Ammon's horn (tissue), 1 donor: ENCODE measurements around the gene RASD2.

Source experiments
- DNase-seq: peaks from one replicate; pipeline ENCODE4 v3.0.0-alpha.2; 2016; ENCODE audit warnings: low spot score

The RASD2 gene

DNA sequence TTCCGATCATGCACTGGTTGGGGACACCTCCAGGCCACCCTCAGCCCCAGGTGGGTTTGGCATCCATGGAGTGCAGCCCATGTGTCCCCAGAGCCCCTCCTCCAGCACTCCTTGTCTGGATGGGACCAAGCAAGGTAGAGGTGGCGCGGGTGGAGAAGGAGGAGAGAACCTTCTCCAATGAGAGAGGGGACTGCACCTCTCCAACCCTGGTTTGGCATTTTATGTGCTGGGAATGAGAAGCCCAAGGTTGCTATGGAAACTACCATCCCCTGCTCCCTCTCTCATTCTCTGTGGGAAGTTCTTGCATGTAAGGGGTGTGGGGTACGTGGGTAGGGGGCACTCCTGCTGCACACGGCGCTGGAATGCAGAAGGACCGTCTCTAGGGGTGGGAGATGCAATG is 21.8 kb upstream of the RASD2 start:
- no peak for DNase-seq

DNA sequence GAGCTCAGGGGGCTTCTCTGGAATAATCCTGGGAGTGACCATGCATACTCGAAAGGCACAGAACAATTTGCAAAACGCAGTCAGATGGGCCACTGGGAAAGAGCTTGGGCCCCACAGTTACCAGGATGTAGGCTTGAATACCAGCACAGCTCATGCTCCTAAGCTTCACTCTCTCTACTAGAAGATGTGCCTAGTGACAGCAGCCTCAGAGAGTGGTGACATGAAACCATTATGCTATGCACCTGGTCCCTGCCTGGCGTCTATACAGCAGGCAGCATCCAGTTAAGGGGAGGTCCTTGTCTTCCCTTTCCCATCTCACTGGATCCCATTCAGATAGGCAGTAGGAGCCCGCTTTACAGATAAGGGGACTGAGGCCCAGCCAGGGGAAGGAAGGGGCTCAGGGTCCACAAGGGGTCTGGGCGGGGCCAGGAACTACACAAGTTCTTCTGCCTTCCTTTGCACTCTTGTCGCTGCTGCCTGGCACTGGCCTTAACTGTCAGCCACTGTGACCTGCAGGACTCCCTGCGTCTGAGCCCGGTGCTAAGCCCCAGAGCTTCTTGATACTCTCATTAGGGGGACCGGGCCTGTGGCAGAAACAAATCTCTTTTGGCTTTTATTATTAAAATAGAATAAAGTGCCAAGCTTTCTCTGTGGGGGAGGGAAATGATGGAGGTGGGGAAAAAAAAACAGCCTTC is 21.2 kb upstream of the RASD2 start:
- DNase-seq = no peak

DNA sequence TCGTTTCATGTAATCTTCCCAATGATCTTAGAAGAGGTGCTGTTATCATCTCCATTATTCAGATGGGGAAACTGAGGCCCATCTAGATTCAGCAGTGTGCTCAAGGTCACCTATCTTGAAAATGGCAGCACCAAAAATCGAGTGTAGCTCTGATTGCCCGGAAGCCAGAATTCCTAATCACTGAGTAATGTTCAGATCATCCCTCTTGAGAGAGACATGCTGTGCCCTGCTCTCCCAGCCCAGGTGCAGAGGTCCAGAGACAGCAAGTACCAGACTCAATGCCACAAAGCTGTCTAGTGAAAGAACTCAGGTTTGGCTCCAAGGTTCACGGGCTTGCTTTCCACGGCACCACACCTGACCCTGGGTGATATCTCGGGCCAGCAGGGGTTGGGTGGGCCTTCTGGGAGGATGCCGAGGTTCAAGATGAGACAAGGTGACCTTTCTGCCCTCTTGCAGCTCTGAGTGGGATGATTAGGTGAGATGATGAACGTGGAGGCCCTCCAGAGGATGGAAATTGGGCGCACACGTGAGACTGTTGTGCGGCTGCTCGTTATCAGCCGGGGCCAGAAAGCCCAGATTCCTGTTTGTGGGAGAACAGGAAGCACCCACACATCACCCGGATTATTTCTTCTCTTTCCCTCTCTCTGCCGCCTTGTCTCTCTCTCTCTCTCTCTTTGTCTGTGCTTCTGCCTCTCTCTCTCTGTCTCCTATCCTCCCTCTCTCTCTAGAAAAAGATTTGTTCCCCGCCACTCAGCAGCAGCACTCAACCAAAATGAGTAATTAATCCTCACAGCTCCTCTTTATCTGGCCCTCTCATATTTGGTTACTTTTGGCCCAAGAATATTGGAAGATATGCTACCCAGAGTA is 19.0 kb upstream of the RASD2 start:
- no peak for DNase-seq

DNA sequence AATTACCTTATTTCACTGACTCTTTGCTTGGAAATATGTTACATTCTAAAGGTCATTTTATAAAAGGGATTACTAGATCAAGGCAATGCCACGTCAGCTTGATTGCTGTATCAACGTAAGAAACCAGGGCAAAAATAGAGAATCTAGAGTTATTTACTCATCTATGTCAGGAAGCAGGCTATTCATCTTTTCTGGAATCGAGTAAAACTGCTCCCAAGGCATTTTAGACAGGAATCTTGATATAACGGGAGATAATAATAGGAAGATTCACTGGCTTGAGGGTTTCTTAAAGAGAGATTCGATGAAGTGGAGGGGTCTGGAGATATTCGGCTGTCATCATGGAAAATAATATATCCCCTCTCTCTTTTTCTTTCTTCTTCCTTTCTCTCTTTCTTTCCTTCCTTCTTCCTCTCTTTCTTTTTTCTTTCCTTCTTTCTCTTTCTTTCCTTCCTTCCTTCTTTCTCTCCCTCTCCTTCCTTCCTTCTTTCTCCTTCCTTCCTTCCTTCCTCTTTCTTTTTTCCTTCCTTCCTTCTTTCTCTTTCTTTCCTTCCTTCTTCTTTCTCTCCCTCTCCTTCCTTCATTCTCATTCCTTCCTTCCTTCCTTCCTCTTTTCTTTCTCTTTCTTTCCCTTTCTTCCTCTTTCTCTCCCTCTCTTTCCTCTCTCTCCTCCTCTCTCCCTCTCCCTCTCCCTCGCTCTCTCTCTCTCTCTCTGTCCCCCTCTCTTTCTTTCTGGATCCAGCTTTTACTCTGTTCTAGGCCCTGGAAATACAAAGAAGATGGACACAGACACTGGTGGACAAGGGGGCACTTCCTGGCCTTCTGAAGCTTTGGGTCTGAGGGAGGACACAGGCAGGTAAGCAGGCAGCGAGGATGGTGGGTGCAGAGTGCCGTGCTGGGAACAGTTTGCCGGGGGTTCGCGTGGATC is 18.1 kb upstream of the RASD2 start:
- no peak for DNase-seq

DNA sequence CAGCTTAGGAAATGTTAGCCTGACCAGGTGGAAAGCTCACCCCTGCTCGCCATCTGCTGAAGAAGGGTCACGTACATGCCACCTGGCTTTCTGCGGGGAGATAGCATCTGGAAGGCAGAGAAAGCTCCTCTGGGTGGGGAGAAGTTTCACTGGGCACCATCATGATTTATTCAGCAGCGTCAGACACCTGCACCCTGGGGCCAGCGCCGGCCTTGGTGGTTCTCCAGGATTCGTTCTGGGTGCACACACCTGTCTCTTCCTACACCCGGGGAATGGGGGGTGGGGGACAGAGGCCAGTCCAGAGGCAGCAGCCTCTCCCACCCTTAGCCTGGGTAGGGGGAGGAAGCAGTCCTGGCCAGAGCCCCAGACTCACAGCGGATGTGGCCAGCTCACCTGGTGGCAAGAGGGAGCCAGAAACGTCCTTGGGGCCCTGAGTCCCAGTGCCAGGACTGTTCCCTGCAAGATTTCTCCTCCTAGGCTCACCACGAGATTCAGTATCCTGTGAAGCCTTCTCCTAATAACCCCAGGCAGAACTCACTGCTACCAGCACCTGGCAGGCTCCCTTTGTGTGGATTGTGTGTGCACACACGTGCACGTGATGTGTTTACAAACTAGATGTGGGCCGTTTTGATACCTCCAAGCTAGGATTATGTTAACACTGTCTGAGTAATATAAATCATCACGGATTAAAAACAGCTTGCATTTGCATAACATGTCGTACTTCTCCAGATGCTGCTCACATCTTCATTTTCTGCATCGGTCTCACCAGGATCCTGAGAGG is 17.3 kb upstream of the RASD2 start:
- DNase-seq = no peak

DNA sequence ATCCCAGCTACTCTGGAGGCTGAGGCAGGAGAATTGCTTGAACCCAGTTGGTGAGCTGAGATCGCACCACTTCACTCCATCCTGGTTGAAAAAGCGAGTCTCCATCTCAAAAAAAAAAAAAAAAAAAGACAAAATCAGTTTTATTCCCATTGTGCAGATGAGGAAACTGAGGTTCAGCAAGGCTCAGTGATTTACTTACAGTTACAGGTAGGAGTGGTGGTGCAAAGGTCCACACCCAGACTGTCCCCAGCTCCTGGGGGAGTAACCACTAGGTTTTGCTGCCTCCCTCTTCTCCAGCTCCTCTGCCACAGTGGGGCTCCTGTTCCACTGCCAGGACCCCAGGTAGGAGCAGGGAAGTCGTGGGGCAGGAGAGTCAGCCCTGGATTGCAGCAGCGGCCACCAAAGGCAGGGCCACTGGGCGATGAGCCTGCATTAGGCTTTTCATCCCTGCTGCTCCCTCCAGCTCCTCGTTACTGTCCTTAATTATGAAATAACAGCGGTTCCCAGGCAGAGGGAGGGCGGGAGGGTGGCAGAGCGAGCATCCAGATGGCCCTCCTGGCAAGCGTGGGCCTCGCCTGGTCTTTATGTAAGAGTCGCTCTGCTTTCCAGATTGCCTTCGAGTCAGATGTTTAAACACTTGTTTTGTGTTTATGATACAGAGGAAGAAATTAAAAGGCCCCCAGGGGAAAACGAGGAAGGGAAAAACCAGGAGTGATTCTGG is 15.5 kb upstream of the RASD2 start:
- peak; percentile 69 for DNase-seq

DNA sequence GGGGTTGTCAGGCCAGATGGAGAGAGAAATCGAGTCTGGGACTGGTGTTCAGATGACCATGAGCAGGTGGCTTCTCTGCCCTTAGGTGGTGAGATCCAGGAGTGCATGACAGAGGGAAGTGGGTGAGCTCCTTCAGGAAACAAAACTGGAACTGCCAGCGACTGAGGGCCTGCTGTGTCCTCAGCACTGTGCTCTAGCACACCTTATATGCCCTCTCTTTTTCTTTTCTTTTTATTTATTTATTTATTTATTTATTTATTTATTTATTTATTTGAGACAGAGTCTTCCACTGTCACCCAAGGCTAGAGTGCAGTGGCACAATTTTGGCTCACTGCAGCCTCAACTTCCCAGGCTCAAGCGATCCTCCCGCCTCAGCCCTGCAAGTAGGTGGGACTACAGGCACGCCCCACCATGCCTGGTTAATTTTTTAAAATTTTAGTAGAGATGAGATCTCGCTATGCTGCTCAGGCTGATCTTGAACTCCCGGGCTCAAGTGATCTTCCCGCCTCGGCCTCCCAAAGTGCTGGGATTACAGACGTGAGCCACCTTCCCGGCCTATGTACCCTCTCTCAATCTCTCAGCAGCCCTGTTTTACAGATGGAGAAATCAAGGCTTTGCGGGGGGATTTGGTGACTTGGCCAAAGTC is 14.8 kb upstream of the RASD2 start:
- DNase-seq = no peak

DNA sequence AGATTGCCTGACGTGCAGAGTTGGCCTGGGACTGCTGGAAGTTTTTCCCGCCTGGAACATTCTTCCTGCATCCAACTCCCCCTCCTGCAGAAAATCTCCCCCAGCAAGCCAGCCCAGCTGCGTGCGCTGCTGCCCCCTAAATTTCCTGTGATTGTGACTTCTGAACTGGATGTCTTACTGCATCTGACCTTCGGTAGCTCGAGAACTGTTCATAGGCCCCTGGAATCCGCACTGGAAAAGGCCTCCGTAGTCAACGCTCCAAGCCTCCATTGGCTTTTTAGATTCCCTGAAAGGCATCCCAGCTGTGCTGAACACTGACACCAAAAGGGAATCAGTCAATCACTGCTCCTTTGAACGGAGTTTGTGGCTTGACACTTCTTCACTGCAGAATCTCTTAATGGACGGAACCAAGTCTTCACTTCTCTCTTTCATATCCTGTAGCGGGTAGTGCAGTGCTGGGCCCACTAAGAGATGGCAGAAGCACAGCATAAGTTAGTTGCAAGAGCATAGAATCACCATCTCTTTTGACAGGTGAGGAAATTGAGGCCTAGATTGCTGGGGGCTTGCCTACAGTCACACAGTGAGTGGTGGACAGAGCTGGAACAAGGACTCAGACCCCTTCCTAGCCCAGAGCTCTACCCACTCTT is 14.2 kb upstream of the RASD2 start:
- DNase-seq = no peak

DNA sequence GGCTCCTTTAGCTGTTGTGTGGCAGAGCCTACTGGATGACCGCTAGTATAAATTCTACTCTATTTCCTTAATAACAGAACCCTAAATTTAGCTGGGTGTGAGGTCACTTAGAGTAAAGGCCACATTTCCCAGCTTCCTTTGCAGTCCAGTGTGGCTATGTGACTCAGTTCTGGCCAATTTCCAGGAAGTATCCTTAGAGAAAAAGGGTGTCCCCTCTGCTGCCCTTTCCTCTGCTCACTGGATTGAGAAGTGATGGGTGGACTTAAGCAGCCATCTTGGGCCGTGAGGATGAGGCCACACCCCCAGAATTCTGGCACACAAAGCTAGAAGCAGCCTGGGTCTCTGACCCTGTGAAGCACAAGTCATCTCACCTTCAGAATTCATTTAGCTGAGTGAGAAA is 11.7 kb upstream of the RASD2 start:
- no peak for DNase-seq

DNA sequence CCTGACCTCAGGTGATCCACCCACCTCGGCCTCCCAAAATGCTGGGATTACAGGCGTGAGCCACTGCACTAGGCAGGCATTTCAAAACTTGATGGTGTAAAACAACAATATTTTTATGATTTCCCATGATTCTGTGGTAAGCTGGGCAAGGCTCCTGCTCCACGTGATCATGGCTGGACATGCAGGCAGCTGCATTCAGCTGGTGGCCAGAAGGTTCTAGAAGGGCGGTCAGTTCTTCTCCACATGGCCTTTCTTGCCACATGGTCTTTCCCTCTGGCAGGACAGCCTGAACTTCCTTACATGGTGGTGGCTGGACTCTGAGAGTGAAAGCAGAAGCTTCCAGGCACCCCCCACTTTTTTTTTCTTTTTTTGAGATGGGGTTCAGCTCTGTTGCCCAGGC is 9.9 kb upstream of the RASD2 start:
- no peak for DNase-seq

DNA sequence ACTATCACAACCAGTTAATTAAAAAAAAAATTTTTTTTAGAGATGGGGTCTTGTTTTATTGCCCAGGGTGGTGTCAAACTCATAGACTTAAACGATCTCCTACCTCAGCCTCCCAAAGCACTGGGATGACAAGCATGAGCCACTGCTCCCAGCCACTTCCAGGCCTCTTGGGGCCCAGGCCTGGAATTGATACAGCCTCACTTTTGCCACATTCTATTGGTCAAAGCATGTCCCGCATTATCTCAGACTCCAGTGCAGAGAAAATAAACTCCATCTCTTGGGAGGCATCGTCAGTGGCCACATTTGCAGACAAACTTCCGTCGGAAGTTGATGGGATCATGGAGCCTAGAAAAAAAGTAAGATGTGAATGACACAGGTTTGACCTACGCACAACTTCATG is 9.4 kb upstream of the RASD2 start:
- DNase-seq = no peak

DNA sequence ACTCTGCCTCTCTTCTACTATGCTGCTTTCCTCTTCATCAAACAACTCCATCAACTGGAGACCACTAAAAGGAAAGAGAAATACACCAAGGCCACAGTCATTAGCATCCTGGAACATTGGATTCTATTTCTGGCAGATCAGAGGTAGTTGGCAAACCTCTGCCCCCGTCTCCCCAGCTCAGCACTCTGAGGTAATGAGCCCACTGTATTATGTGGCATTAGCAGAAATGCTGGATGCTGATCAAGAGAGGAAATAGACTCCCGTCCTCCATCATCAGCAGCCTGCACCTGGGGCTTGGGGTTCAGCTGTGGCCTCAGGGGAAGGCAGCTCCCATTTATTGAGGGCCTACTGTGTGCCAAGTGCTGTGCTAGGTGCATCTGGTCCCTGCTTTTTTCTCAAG is 9.0 kb upstream of the RASD2 start:
- no peak for DNase-seq

DNA sequence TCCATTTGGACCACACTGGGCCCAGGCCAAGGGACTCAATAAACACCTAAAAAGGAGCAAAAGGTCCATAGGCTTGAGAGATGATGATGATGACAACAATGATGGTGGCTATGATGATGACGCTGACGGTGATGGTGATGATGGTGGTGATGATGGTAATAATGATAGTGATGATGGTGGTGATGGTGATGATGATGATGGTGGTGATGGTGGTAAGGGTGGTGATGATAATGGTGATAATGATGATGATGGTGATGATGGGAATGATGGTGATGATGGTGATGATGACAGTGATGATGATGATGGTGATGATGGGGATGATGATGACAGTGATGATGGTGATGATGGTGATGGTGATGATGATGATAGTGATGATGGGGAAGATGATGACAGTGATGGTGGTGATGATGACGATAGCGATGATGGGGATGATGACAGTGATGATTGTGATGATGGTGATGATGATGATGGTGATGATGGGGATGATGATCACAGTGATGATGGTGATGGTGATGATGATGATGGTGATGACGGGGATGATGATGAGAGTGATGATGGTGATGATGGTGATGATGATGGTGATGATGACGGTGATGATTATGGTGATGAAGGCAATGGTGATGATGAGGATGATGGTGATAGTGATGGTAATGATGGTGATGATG is 7.1 kb upstream of the RASD2 start:
- DNase-seq = no peak

DNA sequence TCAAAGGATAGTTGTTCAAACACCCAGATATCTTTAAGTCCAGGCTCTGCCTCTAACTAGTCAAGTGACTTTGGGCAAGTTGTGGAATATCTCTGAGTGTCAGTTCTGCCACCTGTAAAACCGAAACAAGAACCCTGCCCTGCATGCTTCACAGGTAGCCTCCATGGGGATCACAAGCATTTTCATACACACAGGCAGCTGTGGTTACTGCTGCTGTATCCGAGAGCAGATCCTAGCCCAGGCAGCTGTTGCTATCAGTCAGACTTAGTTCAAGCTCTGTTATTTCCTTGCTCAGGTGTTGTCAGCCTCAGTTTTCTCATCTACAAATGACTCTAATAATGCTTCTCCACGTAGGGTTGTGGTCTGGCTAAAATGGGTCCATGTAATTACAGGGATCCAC is 6.5 kb upstream of the RASD2 start:
- DNase-seq = no peak

DNA sequence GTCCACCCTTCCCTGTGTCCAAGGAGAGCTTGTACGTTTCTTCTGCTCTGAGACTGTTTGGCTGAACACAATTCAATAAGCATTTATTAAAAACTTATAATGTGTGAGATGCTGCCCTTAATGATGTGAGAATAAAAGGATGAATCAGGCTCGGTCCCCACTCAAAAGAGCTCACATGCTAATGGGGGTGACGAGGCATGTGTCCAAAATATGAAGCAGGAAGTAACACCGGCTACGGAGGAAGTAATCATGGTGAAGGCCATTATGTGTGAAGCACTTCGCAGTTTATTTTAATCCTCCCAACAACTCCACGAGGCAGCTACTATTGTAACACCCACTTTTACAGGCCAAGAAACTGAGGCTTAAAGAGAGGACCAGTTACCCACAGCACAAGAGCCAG is 3.4 kb upstream of the RASD2 start:
- DNase-seq = no peak

DNA sequence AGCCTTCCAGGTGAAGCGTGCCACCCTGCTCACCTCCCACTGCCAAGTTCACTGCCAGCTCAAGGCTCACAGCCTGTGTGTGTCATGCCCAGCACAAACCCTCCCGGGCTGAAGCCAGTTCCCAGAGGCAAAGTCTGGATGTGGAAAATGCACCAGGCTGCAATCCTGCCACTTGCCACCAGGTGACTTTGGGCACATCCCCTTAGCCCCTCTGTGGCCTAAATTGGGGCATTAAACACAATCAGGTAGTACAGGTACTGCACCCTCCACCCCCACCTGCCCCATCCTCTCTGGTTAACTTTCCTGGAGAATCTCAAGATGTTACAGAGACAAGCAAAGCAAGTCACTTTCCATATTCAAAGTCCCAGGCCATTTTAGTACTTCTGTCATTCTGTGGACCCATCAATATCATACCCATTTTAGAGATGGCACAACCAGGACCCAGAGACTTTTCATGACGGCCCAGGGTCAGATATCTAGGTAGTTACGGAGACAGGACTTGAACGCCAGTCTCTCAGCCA is 1.8 kb upstream of the RASD2 start:
- DNase-seq = no peak

DNA sequence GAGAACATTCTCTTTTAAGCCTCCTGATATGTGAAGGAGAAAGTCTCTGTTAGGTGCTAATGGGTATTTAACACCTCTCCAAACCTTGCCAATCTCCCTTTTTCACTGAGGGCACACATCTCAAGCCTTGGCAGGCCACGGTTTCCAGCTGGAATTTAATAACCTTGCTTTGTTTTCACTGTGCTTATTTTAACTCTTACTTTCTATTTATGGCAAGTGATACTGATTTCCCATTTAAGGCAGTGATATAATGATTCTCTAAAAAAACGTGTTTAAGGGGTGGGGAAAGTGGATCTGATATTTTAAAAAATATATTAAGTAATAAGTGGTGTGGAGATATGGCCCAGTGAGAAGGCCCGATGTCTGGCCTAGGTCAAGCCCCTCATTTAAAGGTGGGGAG is 1.1 kb upstream of the RASD2 start:
- no peak for DNase-seq

DNA sequence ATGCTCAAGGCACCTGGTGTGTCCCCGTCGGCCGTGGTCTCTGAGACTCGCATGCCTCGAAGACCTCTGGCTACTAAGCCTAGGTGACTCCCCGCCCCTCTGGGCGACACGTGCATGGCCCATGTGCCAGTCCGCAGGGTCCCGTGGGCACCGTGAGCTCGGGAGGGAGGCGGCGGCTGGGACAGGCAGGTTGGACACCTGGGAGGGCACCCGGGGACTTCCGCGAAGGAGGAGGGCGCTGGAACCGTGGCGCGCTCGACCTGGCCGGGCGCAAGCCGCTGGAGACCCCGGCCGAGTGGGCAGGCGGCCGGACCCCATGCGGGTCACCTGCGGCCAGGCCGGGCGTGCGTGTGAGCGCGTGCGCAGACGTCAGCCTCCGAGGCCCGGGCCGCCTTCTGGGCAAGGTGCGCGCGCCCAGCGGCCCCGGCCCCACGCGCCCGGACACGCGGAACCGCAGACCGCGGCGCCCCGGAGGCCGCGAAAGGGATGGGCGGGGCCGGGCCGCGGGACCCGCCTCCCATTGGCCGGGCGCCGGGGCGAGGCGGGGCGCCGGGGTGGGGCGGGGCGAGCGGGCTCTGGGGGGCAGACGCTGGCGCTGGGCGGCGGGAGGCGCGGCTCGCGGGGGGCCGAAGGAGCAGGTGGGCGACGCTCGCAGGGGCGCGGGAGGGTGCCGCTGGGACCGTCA is 579 bp upstream of the RASD2 start:
- peak; percentile 46 for DNase-seq
